GM10248 (cell line): ENCODE results near the gene YEATS2.

Experiments used
- CTCF ChIA-PET: fragments of 300-600 bp; sonication (Branson Sonifier 250); formaldehyde crosslinking; extraction: SDS; loops from one replicate; lab custom pipeline; 2021; ENCODE audit warnings: antibody characterized with exemption; lab: Yijun Ruan, JAX
- POLR2A ChIA-PET: fragments of 350-650 bp; sonication (Branson Sonifier 250); formaldehyde crosslinking; extraction: SDS; loops from one replicate; lab custom pipeline; 2020; ENCODE audit warnings: antibody characterized with exemption; lab: Yijun Ruan, JAX
- DNase-seq: peaks from one replicate; pipeline ENCODE4 v3.0.0; 2012; ENCODE audit errors: extremely low spot score
- CTCF ChIP-seq: IDR thresholded peaks from 2 replicates; pipeline ENCODE4 v1.5.1; 2012; ENCODE audit warnings: mild to moderate bottlenecking, low read depth; ENCODE audit errors: extremely low read depth, missing control alignments, control extremely low read depth

The YEATS2 gene

DNA sequence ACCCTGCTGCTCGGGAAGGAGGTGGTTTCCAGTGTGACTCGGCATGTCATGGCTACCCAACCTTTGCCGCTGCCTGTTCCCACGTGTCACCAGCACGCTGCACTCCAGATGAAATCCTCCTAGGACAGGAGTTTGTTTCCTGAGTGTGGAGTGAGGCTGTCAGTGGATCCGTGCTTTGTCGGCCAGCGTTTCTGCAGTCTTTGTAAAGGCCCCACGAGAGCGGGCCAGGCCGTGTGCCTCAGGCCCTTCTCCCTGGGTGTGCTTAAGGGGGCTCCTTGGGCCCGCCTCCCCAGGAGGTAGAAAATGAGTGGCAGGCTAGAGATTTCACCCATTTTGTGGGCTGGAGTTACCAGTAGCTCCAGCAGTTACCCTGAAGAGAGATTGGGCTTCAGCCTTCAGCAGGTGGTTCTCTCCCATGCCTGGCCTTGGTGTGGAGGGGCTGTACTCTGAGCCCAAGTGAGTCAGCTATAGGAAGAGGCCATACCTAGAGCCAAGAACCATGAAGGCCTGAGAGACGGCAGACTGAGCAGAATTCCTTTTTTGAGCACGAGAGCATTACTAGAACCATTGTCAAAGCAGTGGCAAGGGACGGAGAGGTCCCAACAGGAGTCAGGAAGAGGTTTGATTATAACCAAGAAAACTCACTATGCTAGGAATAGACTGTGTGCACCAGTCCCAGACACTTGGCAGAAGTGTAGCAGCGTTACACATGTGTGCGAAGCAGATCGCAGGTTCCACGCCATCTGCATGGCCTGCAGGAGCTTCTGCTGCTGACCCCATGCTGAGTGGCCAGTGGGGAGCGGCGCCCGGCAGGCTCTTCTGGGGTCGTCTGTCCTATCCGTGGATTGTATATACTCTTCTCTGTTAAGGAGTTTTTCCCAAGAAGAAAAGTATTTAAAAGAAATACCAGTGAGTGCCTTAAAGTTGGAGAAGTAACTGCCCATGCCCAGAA is 113.3 kb downstream of the YEATS2 start:
- ChIA-PET CTCF (interaction anchor here (1.0 kb wide), 1 partner anchor 93 kb away, joined by 3 read pairs; no protein-coding TSS in a partner anchor), POLR2A (no interaction called here)
- TF ChIP-seq CTCF = no peak
- no peak for DNase-seq

DNA sequence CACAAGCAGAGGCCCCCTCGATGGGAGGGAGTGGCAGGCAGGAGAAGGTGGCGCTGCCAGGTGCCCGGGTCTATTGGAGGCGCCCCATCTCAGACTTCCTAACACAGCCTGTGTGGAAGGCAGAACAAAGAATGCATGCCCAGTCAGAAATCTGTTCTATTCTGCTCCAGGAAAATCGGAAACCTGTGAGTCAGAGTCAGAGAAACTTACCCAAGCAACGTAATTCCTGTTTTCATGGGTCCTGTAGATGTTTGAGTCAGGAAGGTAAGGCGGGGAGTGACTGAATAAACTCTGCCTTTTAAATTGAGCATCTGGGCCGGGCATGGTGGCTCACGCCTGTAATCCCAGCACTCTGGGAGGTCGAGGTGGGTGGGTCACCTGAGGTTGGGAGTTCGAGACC is 114.0 kb downstream of the YEATS2 start:
- no peak for TF ChIP-seq CTCF

DNA sequence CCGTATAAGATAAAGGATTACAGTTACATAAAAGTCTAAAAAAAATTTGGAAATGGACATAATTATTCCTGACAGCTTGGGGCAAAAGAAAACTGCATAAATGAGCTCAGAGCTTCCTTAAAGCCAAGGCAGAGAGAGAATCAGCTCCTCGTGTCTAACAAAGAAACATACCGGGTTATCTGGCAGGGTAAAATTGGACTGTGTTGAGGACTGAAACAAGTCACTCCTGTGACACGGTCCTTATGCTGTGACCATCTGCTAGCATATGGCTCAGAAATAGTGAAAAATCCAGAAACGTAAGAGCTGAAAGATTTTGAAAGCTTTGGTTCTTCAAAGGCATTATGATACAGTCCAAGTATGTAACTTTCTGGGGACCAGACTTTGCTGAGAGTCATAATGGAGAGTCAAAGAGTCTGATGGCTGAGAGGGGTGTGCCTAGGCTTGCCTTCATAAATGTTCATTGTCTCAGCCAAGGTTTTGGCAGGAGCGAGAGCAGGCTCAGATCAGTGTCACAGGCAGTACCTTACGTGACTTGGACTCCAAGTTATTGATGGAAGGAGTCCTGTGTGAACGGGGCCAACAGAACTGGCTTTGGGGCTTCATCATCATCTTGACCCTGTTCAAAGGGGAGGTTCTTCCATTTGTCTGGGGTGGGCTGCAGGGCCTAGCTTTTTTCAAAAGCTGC is 115.3 kb downstream of the YEATS2 start:
- DNase-seq = no peak
- ChIA-PET POLR2A (no interaction called here), CTCF (interaction anchor here (1.0 to 1.4 kb wide), 3 partner anchors 10 to 72 kb away, joined by 3 read pairs; partner anchors contain the start of gene PARL)
- no peak for TF ChIP-seq CTCF

More for the DNA sequence above, 114.0 kb downstream of the YEATS2 start:
- POLR2A ChIA-PET = no interaction called here
- CTCF ChIA-PET = interaction anchor here (1.4 kb wide), 1 partner anchor 20 kb away, joined by 3 read pairs; no protein-coding TSS in a partner anchor
- DNase-seq = no peak

DNA sequence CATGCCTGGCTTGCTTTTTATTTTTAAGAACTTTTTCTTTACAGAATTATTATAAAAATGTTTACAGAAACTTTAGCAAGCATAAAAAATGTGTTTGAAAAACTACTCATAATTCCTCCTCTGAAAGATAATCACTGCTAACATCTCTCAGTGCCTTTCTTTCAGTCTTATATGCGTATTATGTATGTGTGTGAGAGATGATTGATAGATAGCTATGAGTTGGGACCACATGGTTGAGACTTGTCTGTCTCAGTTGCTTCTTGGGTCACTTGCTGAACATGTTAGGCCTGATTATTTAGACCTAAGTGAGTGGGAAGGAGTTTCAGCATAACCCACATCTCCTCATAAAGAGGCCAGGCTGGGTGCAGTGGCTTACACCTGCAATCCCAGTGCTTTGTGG is 116.6 kb downstream of the YEATS2 start:
- no peak for TF ChIP-seq CTCF
- ChIA-PET CTCF (interaction anchor here (0.9 kb wide), 1 partner anchor 17 kb away, joined by 4 read pairs; no protein-coding TSS in a partner anchor), POLR2A (no interaction called here)
- DNase-seq = no peak

DNA sequence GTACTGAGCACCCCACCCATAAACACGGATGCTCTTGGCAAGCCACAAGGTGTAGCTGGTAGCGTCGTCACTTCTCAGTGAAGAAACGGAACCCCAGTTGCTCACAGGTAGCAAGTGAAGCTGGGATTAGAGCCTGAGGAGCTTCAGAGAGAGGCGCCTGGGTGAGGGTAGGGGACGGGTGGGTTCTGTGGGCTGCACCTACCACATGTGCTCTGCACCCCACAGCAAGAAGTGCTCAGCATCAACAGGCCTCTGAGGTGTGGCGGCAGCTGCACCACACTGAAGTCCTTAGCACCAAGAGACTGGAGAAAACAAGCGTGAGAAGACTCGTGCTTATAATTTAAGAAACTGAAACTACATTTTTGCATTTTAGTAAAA is 118.0 kb downstream of the YEATS2 start:
- ChIA-PET CTCF (interaction anchor here (1.3 to 1.4 kb wide), 2 partner anchors 11 to 69 kb away, joined by 3 to 5 read pairs; no protein-coding TSS in a partner anchor), POLR2A (no interaction called here)
- DNase-seq = no peak
- TF ChIP-seq CTCF = no peak

GRCh38 chr3:183815951-183816475 is 118.4 kb downstream of the YEATS2 start:
- POLR2A ChIA-PET = no interaction called here
- CTCF ChIA-PET = interaction anchor here (1.3 to 1.4 kb wide), 2 partner anchors 11 to 68 kb away, joined by 3 to 5 read pairs; no protein-coding TSS in a partner anchor
- DNase-seq = no peak
- TF ChIP-seq CTCF = no peak
